HL-60 (cell line): ENCODE data around the gene SEBOX.

Experiments used
- CTCF ChIP-seq: IDR thresholded peaks from one replicate; pipeline ENCODE4 v1.5.1; 2011; ENCODE audit warnings: low read length, control low read depth, inconsistent platforms; ENCODE audit not compliant: insufficient read depth
- GABPA ChIP-seq: IDR thresholded peaks from 2 replicates; pipeline ENCODE4 v1.6.1; 2012; ENCODE audit warnings: low read depth
- POLR2AphosphoS5 ChIP-seq: IDR thresholded peaks from 2 replicates; pipeline ENCODE4 v1.6.1; 2012; ENCODE audit warnings: low read depth

DNA sequence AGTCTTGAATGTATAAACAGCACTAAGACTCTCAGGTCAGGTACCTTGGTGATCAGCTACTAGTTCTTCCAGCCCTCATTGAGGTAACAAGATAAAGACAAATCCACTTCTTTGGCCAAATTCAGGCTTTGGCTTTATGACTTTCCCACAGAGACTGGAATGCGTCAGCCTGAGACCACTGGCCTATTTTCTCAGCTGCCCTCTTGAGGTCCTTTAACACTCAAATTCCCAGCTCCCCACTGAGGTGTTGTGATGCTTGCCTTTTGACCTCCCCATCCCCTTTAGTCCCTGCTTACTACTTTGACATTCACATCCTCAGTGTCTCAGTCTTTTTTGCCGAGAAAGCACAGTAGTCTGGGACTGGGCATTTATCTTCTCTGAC, 18.8 kb downstream of the SEBOX start:
- TF ChIP-seq CTCF = no peak
- TF ChIP-seq GABPA = no peak
- no peak for TF ChIP-seq POLR2AphosphoS5
